Measurements from ENCODE around the gene MDFI. TPM values are rescaled to one million over a fixed set of nuclear protein-coding genes. Genes with fewer than 3 reads are reported as not detected.

The MDFI gene
- polyA plus RNA-seq, 1 of the 3 experiments (the other 2 are of a cell fraction) = 7.0 TPM

DNA sequence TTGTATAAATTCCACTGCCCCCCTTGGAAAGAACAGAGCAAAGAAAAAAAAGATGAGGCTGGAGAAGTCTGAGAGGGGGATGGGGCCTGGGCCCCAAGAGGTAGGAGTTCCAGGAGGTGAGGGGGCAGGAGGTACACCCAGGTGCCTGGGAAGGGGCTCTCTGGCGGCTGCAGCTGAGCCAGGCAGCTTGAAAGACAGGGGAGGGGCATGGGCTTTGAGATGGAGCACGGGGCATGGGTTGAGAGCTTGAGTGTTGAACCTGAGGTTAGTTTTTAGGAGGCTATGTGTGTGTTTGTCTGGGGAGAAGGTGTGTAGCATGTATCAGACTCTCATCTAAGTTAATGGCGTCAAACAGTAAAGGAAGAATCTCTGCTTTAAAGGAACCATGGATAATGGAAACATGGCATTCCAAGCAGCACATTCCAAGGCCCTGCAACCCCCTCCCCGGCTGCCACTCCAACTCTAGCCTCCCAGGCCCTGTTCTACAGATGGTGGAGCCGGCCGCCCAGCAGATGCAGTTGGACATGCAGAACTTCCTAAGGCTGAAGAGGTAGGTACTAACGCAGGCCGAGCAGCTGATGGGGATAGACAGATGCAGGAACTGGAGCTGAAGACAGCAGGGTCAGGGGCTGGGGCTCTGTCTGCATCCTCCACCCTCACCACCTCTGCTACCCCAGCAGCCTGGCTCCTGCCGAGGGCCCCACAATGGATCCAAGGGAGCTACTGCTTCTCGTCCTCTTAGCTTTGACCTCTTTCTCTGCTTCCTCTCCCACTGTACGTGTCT, 42.1 kb downstream of the MDFI start:
- Histone ChIP-seq H3F3A (replicated peaks; ENCODE audit: insufficient read depth) (peaks cover 3% of the 10 kb centered on the region), H2AFZ (ENCODE audit: low read depth) (no peak overlapping the region), H3K27me3 (ENCODE audit: insufficient read depth) (no peaks in the 10 kb centered on the region), H3K9me2 (no peaks in the 10 kb centered on the region), H3K9ac (no peak overlapping the region), H3K4me1 (ENCODE audit: control insufficient read depth in 1 of 2, insufficient read depth in 2 of 2, low read depth in 1 of 2, low read length in 1 of 2) (peaks cover 14 to 17% of the 10 kb centered on the region in 2 experiments; a peak in 3 of 4 replicates), H3K4me2 (no peak overlapping the region), H4K20me1 (ENCODE audit: insufficient read depth) (no peaks in the 10 kb centered on the region), H3K27ac (ENCODE audit: low read depth in 2 of 2, low read length in 1 of 2) (no peak overlapping the region), H3K36me3 (replicated peaks in 1 of 2; ENCODE audit: control insufficient read depth in 1 of 2, insufficient read depth in 2 of 2, low read length in 1 of 2) (no peaks in the 10 kb centered on the region), H3K4me3 (ENCODE audit: low read depth in 2 of 2, low read length in 1 of 2) (no peak overlapping the region), H3K79me2 (ENCODE audit: insufficient read depth) (no peaks in the 10 kb centered on the region), H3K9me3 (no peaks in the 10 kb centered on the region)
- no peak for DNase-seq
- TF ChIP-seq TAF1 (IDR thresholded peaks at IDR 0.05; ENCODE audit: borderline replicate concordance, low read depth, low read length) = no peak
- TF ChIP-seq GABPA (IDR thresholded peaks at IDR 0.05; ENCODE audit: low read depth) = no peak
- TF ChIP-seq JUND (IDR thresholded peaks at IDR 0.05) = no peak
- no peak for TF ChIP-seq FOSL2 (IDR thresholded peaks at IDR 0.05; ENCODE audit: borderline replicate concordance, low read depth)
- TF ChIP-seq, protein P1, sequence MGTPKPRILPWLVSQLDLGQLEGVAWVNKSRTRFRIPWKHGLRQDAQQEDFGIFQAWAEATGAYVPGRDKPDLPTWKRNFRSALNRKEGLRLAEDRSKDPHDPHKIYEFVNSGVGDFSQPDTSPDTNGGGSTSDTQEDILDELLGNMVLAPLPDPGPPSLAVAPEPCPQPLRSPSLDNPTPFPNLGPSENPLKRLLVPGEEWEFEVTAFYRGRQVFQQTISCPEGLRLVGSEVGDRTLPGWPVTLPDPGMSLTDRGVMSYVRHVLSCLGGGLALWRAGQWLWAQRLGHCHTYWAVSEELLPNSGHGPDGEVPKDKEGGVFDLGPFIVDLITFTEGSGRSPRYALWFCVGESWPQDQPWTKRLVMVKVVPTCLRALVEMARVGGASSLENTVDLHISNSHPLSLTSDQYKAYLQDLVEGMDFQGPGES (IDR thresholded peaks at IDR 0.05; ENCODE audit: low read depth, low read length) = no peak
- TF ChIP-seq TCF12 (IDR thresholded peaks at IDR 0.05) = no peak
- no peak for TF ChIP-seq SMC3 (IDR thresholded peaks at IDR 0.05; ENCODE audit: low read depth, low read length)
- no peak for TF ChIP-seq EZH2phosphoT487 (IDR thresholded peaks at IDR 0.05; ENCODE audit: borderline replicate concordance, low read depth)
- TF ChIP-seq MXI1 (IDR thresholded peaks at IDR 0.05; ENCODE audit: low read depth, low read length) = no peak
- TF ChIP-seq RCOR1 (IDR thresholded peaks at IDR 0.05; ENCODE audit: low read length) = no peak
- TF ChIP-seq RFX5 (IDR thresholded peaks at IDR 0.05; ENCODE audit: low read length) = no peak
- TF ChIP-seq, protein P2, sequence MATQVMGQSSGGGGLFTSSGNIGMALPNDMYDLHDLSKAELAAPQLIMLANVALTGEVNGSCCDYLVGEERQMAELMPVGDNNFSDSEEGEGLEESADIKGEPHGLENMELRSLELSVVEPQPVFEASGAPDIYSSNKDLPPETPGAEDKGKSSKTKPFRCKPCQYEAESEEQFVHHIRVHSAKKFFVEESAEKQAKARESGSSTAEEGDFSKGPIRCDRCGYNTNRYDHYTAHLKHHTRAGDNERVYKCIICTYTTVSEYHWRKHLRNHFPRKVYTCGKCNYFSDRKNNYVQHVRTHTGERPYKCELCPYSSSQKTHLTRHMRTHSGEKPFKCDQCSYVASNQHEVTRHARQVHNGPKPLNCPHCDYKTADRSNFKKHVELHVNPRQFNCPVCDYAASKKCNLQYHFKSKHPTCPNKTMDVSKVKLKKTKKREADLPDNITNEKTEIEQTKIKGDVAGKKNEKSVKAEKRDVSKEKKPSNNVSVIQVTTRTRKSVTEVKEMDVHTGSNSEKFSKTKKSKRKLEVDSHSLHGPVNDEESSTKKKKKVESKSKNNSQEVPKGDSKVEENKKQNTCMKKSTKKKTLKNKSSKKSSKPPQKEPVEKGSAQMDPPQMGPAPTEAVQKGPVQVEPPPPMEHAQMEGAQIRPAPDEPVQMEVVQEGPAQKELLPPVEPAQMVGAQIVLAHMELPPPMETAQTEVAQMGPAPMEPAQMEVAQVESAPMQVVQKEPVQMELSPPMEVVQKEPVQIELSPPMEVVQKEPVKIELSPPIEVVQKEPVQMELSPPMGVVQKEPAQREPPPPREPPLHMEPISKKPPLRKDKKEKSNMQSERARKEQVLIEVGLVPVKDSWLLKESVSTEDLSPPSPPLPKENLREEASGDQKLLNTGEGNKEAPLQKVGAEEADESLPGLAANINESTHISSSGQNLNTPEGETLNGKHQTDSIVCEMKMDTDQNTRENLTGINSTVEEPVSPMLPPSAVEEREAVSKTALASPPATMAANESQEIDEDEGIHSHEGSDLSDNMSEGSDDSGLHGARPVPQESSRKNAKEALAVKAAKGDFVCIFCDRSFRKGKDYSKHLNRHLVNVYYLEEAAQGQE (IDR thresholded peaks at IDR 0.05; ENCODE audit: low read depth, low read length) = no peak
- no peak for TF ChIP-seq NFIC (IDR thresholded peaks at IDR 0.05; ENCODE audit: borderline replicate concordance)
- TF ChIP-seq YY1 (IDR thresholded peaks at IDR 0.05; ENCODE audit: low read depth) = no peak
- no peak for TF ChIP-seq CHD2 (IDR thresholded peaks at IDR 0.05; ENCODE audit: low read length, partially characterized antibody)
- TF ChIP-seq RAD21 (IDR thresholded peaks at IDR 0.05; ENCODE audit: low read length) = no peak
- TF ChIP-seq, protein P3, sequence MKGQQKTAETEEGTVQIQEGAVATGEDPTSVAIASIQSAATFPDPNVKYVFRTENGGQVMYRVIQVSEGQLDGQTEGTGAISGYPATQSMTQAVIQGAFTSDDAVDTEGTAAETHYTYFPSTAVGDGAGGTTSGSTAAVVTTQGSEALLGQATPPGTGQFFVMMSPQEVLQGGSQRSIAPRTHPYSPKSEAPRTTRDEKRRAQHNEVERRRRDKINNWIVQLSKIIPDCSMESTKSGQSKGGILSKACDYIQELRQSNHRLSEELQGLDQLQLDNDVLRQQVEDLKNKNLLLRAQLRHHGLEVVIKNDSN (IDR thresholded peaks at IDR 0.05; ENCODE audit: borderline replicate concordance, low read depth) = no peak
- no peak for TF ChIP-seq FOXM1 (IDR thresholded peaks at IDR 0.05; ENCODE audit: low read depth)
- TF ChIP-seq TEAD4 (IDR thresholded peaks at IDR 0.05; ENCODE audit: borderline replicate concordance, insufficient read depth) = no peak
- TF ChIP-seq SIN3A (IDR thresholded peaks at IDR 0.05; ENCODE audit: borderline replicate concordance, low read depth, low read length) = no peak
- ChIA-PET CTCF (interaction anchor here (0.8 to 19.4 kb wide), 9 partner anchors 19 to 310 kb away, joined by 3 to 504 read pairs (median 3); no protein-coding TSS in a partner anchor), POLR2A (no interaction called here)
- 83% methylated on average over 11 of the region's 11 CpGs for WGBS (ENCODE audit: low lambda C conversion rate)

All from SK-N-SH (cell line).